ENCODE results near the gene ODC1.

ODC1 gene

DNA sequence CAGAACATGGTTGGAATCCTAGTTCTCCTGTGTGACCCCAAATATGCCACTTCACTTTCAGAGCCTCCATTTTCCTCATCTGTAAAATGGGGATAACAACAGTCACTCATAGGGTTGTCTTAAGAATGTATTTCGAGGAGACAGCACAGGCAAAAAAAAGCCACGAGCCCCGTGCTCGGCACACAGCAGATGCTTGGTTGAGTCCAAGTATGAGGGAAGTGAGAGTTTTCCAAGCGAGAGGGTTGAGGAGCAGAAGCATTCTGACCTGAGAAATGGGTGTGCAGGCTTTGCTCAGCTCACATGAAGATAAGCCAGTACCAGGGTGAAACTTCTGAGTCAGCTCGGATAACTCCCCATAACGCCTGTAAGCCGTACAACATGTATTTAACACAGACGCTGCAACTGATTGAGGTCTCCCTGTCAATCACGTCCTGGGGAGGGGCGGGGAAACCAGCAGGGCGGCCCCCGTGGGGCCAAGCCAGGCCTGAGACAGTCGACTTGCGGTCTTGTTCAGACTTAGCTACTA, 23.0 kb upstream of the ODC1 start:
- TF ChIP-seq GATA2 (IDR thresholded peaks at IDR 0.05; ENCODE audit: low read depth, low read length) (no peak), GATA3 (IDR thresholded peaks at IDR 0.05; ENCODE audit: low read depth, low read length) (no peak)

DNA sequence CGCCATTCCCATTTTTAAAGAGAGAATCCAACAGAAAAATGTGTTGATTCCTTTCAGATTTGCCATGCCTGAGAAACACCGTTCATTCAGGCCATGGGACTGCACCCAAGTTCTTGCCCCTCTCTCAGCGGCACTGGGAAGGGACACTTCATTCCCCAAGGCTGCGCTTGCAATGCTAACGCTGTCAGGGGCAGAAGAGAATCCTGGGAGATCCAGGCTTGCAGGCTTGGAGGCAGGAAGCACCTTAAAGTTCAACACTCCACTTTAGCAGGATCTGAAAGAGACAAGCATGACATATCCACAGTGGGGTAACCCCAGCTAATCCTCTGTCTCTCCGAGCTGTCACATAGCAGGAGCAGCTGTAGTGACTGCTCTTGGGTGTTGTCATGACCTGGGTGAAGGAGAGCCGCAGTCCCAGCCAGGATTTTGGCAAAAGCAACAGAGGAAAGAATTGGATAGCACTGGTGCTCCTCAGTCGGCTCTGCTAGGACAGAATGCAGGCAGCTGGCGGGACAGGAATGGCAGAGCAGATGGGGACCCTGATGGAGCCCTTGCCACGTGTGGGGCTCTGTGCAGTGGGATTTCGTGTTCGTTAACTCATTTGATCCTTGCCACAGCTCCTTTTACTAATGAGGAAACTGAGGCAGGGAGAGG, 22.0 kb upstream of the ODC1 start:
- no peak for TF ChIP-seq GATA3 (IDR thresholded peaks at IDR 0.05; ENCODE audit: low read depth, low read length)
- no peak for TF ChIP-seq GATA2 (IDR thresholded peaks at IDR 0.05; ENCODE audit: low read depth, low read length)

GRCh38 chr2:10469301-10469700, 21.2 kb upstream of the ODC1 start:
- TF ChIP-seq GATA3 (IDR thresholded peaks at IDR 0.05; ENCODE audit: low read depth, low read length) (no peak), GATA2 (IDR thresholded peaks at IDR 0.05; ENCODE audit: low read depth, low read length) (no peak)

- TF ChIP-seq GATA2 (IDR thresholded peaks at IDR 0.05; ENCODE audit: low read depth, low read length) (no peak), GATA3 (IDR thresholded peaks at IDR 0.05; ENCODE audit: low read depth, low read length) (no peak)
Observed at GRCh38 chr2:10467401-10467800, 19.3 kb upstream of the ODC1 start.

GRCh38 chr2:10466801-10467200, 18.7 kb upstream of the ODC1 start:
- TF ChIP-seq GATA3 (IDR thresholded peaks at IDR 0.05; ENCODE audit: low read depth, low read length) (no peak), GATA2 (IDR thresholded peaks at IDR 0.05; ENCODE audit: low read depth, low read length) (no peak)

GRCh38 chr2:10465910-10466309, 17.8 kb upstream of the ODC1 start:
- TF ChIP-seq GATA2 (IDR thresholded peaks at IDR 0.05; ENCODE audit: low read depth, low read length) (no peak), GATA3 (IDR thresholded peaks at IDR 0.05; ENCODE audit: low read depth, low read length) (no peak)

- TF ChIP-seq GATA3 (IDR thresholded peaks at IDR 0.05; ENCODE audit: low read depth, low read length) = no peak
- TF ChIP-seq GATA2 (IDR thresholded peaks at IDR 0.05; ENCODE audit: low read depth, low read length) = no peak
Observed at GRCh38 chr2:10462178-10463083, 14.3 kb upstream of the ODC1 start.

- TF ChIP-seq GATA2 (IDR thresholded peaks at IDR 0.05; ENCODE audit: low read depth, low read length) = no peak
- no peak for TF ChIP-seq GATA3 (IDR thresholded peaks at IDR 0.05; ENCODE audit: low read depth, low read length)
Observed at GRCh38 chr2:10460366-10460796, 12.3 kb upstream of the ODC1 start.

DNA sequence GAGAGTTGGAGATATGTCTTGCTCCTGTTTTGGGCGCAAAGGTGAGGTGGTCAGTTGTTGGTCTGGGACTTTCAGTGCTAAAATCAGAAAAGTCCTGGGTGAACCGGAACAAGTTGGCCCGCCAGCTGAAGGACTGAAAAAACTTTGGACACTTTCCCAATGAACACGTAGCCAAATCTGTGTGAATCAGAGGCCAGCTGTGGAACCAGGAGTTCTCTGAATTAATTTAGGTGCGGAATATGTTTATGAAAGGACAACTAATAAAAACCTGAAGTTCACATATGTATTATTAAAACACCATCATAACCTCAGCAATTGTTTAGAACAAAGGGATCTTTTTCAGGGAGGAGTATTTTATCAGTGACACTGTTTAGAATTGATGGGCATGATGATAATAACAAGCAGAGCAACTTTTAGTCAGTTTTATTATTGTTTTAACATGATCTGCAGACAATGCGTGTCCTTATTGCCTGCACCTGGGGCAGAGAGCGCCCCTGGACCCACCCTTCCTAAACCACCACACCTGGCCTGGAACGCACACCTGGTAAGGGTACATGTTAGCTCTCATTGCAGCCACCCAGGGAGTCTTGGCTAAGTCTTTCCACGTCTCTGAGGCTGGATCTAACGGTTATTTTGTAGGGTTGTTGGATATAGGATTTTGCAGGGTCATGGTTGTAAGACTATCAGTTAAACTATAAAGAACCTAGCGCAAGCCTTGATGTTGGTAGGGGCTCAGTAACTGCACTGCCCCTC, 9.9 kb upstream of the ODC1 start:
- TF ChIP-seq GATA3 (IDR thresholded peaks at IDR 0.05; ENCODE audit: low read depth, low read length) = no peak
- TF ChIP-seq GATA2 (IDR thresholded peaks at IDR 0.05; ENCODE audit: low read depth, low read length) = no peak

DNA sequence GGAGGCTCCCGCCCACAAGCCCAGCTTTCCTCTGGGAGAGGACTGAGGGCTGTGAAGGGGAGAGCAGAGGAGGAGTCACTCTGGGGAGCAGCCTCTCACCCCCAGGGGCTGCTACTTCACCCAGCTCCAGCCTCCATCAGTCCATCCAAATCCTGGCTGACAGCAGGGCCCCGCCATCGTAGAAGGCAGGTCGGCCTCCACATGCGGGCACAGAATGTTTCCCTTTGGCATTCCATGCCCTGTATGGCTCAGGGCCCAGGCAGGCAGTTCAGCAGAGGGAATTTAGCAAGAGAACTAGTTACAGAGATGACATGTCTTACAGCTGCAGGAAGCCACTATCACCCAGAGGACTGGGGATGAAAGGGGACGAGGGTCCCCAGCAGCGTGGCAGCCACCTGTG, 6.4 kb upstream of the ODC1 start:
- no peak for TF ChIP-seq GATA2 (IDR thresholded peaks at IDR 0.05; ENCODE audit: low read depth, low read length)
- TF ChIP-seq GATA3 (IDR thresholded peaks at IDR 0.05; ENCODE audit: low read depth, low read length) = no peak

GRCh38 chr2:10453905-10454298, 5.8 kb upstream of the ODC1 start:
- TF ChIP-seq GATA3 (IDR thresholded peaks at IDR 0.05; ENCODE audit: low read depth, low read length) = no peak

DNA sequence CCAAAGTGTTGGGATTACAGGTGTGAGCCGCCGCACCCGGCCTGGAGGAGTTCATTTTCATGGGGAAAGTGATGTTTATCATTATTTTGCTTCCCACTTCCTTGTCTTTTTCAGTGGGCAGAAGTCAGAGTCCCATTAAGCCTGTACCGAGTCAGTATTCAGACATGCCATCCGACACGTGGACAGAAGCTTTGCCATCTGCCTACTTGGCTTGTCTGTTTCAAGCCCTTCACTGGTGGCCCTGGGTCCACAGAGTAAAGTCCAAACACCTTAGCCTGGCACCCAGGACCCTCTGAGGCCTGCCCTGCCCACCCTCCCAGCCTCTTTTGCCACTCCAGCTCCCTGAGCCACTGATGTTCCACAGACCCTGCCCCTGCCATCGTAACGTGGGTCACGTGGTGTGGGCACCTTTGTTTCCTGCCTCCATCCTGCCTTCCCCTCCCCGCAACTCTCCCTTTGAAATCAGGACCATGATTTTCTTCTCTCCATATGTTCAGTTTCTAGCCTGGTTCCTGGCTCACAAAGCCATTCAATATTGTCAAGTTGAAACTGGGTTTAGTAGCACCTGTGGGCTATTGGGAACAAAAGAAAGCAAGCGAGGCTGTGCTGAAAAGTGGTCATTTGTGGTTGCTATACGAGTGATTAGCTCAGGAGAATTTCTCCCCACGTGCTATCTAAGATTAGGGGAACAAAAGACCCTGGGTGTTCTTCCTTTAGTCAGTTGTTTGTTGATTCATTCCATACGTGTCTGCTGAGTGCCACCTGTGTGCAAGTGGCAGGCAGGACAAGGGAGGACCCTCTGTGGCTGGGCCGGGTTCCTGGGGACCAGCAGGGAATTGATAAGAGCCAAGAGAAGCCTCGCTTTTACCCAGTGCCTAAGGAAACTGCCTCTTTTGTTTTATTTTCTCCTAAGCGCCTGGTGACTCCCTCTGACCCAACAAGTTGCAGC, 5.1 kb upstream of the ODC1 start:
- TF ChIP-seq GATA3 (IDR thresholded peaks at IDR 0.05; ENCODE audit: low read depth, low read length) (no peak), GATA2 (IDR thresholded peaks at IDR 0.05; ENCODE audit: low read depth, low read length) (no peak)

- no peak for TF ChIP-seq GATA2 (IDR thresholded peaks at IDR 0.05; ENCODE audit: low read depth, low read length)
- TF ChIP-seq GATA3 (IDR thresholded peaks at IDR 0.05; ENCODE audit: low read depth, low read length) = no peak
Observed at GRCh38 chr2:10452312-10452711, 4.2 kb upstream of the ODC1 start.

Data from SH-SY5Y (cell line).